Endometrial microvascular endothelial cells (primary cell): ENCODE results near the gene NUDT13. TPM values are rescaled to one million over a fixed set of nuclear protein-coding genes. Genes with fewer than 3 reads are reported as not detected.
"Not testable (repeated sequence)": the region's sequence is repeated elsewhere in the genome, so short reads cannot be mapped to it uniquely, and the experiment has no call there.

Experiments
- in situ Hi-C: cut with HindIII; loops from 2 replicates; pipeline ENCODE4 v1.10.0; 2017; ENCODE audit warnings: low sequenced_read_pairs, low pct_unique_long_range_greater_than_20kb; ENCODE audit errors: inconsistent ontology term
- total RNA-seq: library from RNA; depleted of rRNA; stranded (reverse); fragments of >200 nt; gene quantifications from one replicate; pipeline ENCODE4 v1.2.3, GENCODE V29; 2015; ENCODE audit errors: inconsistent ontology term

The NUDT13 gene
- total RNA-seq, 1 donor from 2014 or later: 0.74 TPM

GRCh38 chr10:73150633-73151413 lies 40.6 kb downstream of the NUDT13 start:
- in situ Hi-C loops: not testable (repeated sequence)

GRCh38 chr10:73152009-73152408 lies 41.8 kb downstream of the NUDT13 start:
- in situ Hi-C loops: no loop called here

GRCh38 chr10:73156054-73156453 lies 45.8 kb downstream of the NUDT13 start:
- in situ Hi-C loops: no loop called here

- in situ Hi-C loops: no loop called here
Observed at GRCh38 chr10:73159038-73159648, 48.9 kb downstream of the NUDT13 start.

GRCh38 chr10:73161079-73161478 lies 50.8 kb downstream of the NUDT13 start:
- in situ Hi-C loops: no loop called here

GRCh38 chr10:73161662-73162061 lies 51.4 kb downstream of the NUDT13 start:
- in situ Hi-C loops: no loop called here

- in situ Hi-C loops: no loop called here
Observed at GRCh38 chr10:73163096-73163495, 52.8 kb downstream of the NUDT13 start.

- in situ Hi-C loops: no loop called here
Observed at GRCh38 chr10:73166972-73167371, 56.7 kb downstream of the NUDT13 start.

GRCh38 chr10:73167458-73167782 lies 57.2 kb downstream of the NUDT13 start:
- in situ Hi-C loops: no loop called here

- in situ Hi-C loops: no loop called here
Observed at GRCh38 chr10:73167783-73168464, 57.7 kb downstream of the NUDT13 start, which contains the start of the genes ECD and FAM149B1. ECD (minus strand) TSS chr10:73168008; CDS start chr10:73163937, 4,071 bp downstream. FAM149B1 (plus strand) TSS chr10:73168119; CDS start chr10:73168340, 221 bp downstream.

- in situ Hi-C loops: no loop called here
Observed at GRCh38 chr10:73168465-73168803, 58.2 kb downstream of the NUDT13 start.

- in situ Hi-C loops: no loop called here
Observed at GRCh38 chr10:73169320-73169719, 59.1 kb downstream of the NUDT13 start.

GRCh38 chr10:73172867-73173266 lies 62.6 kb downstream of the NUDT13 start:
- in situ Hi-C loops: no loop called here

- in situ Hi-C loops: no loop called here
Observed at GRCh38 chr10:73174148-73174925, 64.1 kb downstream of the NUDT13 start.

Other genes with a start within 250 kb of the NUDT13 start
- not detected for gene OIT3, start 216.7 kb upstream of the NUDT13 start, total RNA-seq
- gene PLA2G12B, start 155.6 kb upstream of the NUDT13 start, total RNA-seq: not detected
- gene P4HA1, start 13.6 kb upstream of the NUDT13 start, total RNA-seq: 32.0 TPM
- 37.5 TPM for gene ECD, start 57.6 kb downstream of the NUDT13 start, total RNA-seq
- 17.1 TPM for gene FAM149B1, start 57.7 kb downstream of the NUDT13 start, total RNA-seq
- 63.9 TPM for gene DNAJC9, start 136.8 kb downstream of the NUDT13 start, total RNA-seq
- 74.1 TPM for gene MRPS16, start 142.2 kb downstream of the NUDT13 start, total RNA-seq
- gene CFAP70, start 248.4 kb downstream of the NUDT13 start, total RNA-seq: not detected